A549 (cell line): Measurements from ENCODE around the gene PRKCE. TPM values are rescaled to one million over a fixed set of nuclear protein-coding genes. Genes with fewer than 3 reads are reported as not detected.

Source experiments
- ATAC-seq, 2 experiments: fragments of 200-7000 bp in 1 of 2; fragments of >200 bp in 1 of 2; cut with Nextera tagmentation in 1 of 2; cut with Tn5 transposase in 1 of 2; 3 replicates each; pipeline versions ENCODE4 v1.8.0 to v1.9.1; 2018 to 2020; ENCODE audit warnings: mild to moderate bottlenecking in 1 of 2, moderate library complexity in 1 of 2
- CTCF ChIA-PET: fragments of 300-600 bp; sonication (Branson Sonifier 250); formaldehyde crosslinking; extraction: SDS; loops from one replicate; lab custom pipeline; 2021; ENCODE audit warnings: antibody characterized with exemption, inconsistent platforms; lab: Yijun Ruan, JAX
- POLR2A ChIA-PET: fragments of 350-600 bp; formaldehyde crosslinking; extraction: SDS; loops from one replicate; lab custom pipeline; 2021; ENCODE audit warnings: antibody characterized with exemption, inconsistent platforms; lab: Yijun Ruan, JAX
- DNase-seq, 2 experiments: peaks; one replicate each; pipeline versions ENCODE4 v3.0.0 to v3.0.0-alpha.2; 2011 to 2016; ENCODE audit warnings: low read depth in 1 of 2, low spot score in 1 of 2
- FAIRE-seq: peaks from 2 replicates; lab custom pipeline; 2011; peaks lifted over from hg19 to GRCh38; lab: Jason Lieb, UNC
- H3K27ac ChIP-seq, 2 experiments: fragments of >200 bp; sonication (Bioruptor Twin); formaldehyde crosslinking; 3 replicates each; pipeline ENCODE4 v1.5.1; 2016 to 2017
- H3K4me1 ChIP-seq: fragments of >200 bp; sonication (Bioruptor Twin); formaldehyde crosslinking; 3 replicates; pipeline ENCODE4 v1.6.1; 2016
- H3K4me2 ChIP-seq: fragments of >200 bp; sonication (Bioruptor Twin); formaldehyde crosslinking; 3 replicates; pipeline ENCODE4 v1.6.1; 2016
- H3K4me3 ChIP-seq: fragments of >200 bp; sonication (Bioruptor Twin); formaldehyde crosslinking; 3 replicates; pipeline ENCODE4 v1.5.1; 2016
- H3K9me3 ChIP-seq: fragments of >200 bp; sonication (Bioruptor Twin); formaldehyde crosslinking; 3 replicates; pipeline ENCODE4 v1.6.1; 2016
- BHLHE40 ChIP-seq: IDR thresholded peaks from 2 replicates; pipeline ENCODE4 v1.6.1; 2012; ENCODE audit warnings: low read depth, low read length, inconsistent platforms
- CBX2 ChIP-seq: fragments of 200-600 bp; sonication (generic); IDR thresholded peaks from 2 replicates; pipeline ENCODE4 v1.6.1; 2016; ENCODE audit warnings: low read depth, mild to moderate bottlenecking, borderline replicate concordance
- CHD4 ChIP-seq: fragments of 200-600 bp; sonication (generic); IDR thresholded peaks from 2 replicates; pipeline ENCODE4 v1.6.1; 2016; ENCODE audit warnings: antibody characterized with exemption, mild to moderate bottlenecking, borderline replicate concordance
- FOSL2 ChIP-seq, 2 experiments: fragments of 450-650 bp in 1 of 2; fragments of >200 bp in 1 of 2; sonication (Bioruptor Twin) in 1 of 2; formaldehyde crosslinking; IDR thresholded peaks; 2 replicates each; pipeline versions ENCODE4 v1.5.0 to v1.6.1; 2016 to 2020; ENCODE audit warnings: mild to moderate bottlenecking in 1 of 2, moderate library complexity in 1 of 2
- GATA3 ChIP-seq: IDR thresholded peaks from 2 replicates; pipeline ENCODE4 v1.6.1; 2012; ENCODE audit warnings: borderline replicate concordance
- HES2 ChIP-seq: fragments of >200 bp; sonication (Bioruptor Twin); formaldehyde crosslinking; IDR thresholded peaks from 2 replicates; pipeline ENCODE4 v1.6.1; 2016
- HMGXB4 ChIP-seq: fragments of 250-450 bp; sonication (Bioruptor Pico); IDR thresholded peaks from 2 replicates; pipeline ENCODE4 v1.5.0; 2021; ENCODE audit warnings: mild to moderate bottlenecking, moderate library complexity, borderline replicate concordance
- HOXB13 ChIP-seq: fragments of 250-450 bp; sonication (Bioruptor Pico); IDR thresholded peaks from 2 replicates; pipeline ENCODE4 v1.5.0; 2020; ENCODE audit warnings: low read depth, mild to moderate bottlenecking, moderate library complexity
- HOXB5 ChIP-seq: fragments of 250-450 bp; sonication (Bioruptor Pico); IDR thresholded peaks from 2 replicates; pipeline ENCODE4 v1.5.0; 2020; ENCODE audit warnings: mild to moderate bottlenecking, moderate library complexity
- KDM1A ChIP-seq: fragments of 200-600 bp; sonication (generic); IDR thresholded peaks from 2 replicates; pipeline ENCODE4 v1.6.1; 2016; ENCODE audit warnings: low read depth, mild to moderate bottlenecking
- MAFK ChIP-seq: fragments of 450-650 bp; IDR thresholded peaks from 2 replicates; pipeline ENCODE4 v1.6.1; 2014; ENCODE audit not compliant: partially characterized antibody
- MAZ ChIP-seq: fragments of 150-350 bp; IDR thresholded peaks from 2 replicates; pipeline ENCODE4 v1.6.1; 2014; ENCODE audit warnings: antibody characterized with exemption, low read depth, low read length, borderline replicate concordance
- MYC ChIP-seq: IDR thresholded peaks from 2 replicates; pipeline ENCODE4 v1.6.1; 2012; ENCODE audit warnings: mild to moderate bottlenecking, inconsistent platforms, low read length, improper control_type of control experiment, borderline replicate concordance
- NR3C1 ChIP-seq: fragments of >200 bp; sonication (Bioruptor Twin); formaldehyde crosslinking; IDR thresholded peaks from 3 replicates; pipeline ENCODE4 v1.6.1; 2017
- PBX3 ChIP-seq: IDR thresholded peaks from 2 replicates; pipeline ENCODE4 v1.6.1; 2012
- RARB ChIP-seq: fragments of 250-450 bp; sonication (Bioruptor Pico); IDR thresholded peaks from 2 replicates; pipeline ENCODE4 v1.8.0; 2021; ENCODE audit warnings: mild to moderate bottlenecking, moderate library complexity
- RNF2 ChIP-seq: fragments of 200-600 bp; sonication (generic); IDR thresholded peaks from 2 replicates; pipeline ENCODE4 v1.6.1; 2016; ENCODE audit warnings: low read depth, mild to moderate bottlenecking, antibody characterized with exemption, moderate library complexity, borderline replicate concordance
- SMC3 ChIP-seq: fragments of >200 bp; sonication (Bioruptor Twin); formaldehyde crosslinking; IDR thresholded peaks from 3 replicates; pipeline ENCODE4 v1.6.1; 2018; ENCODE audit warnings: inconsistent platforms
- SREBF2 ChIP-seq: fragments of 450-650 bp; IDR thresholded peaks from 2 replicates; pipeline ENCODE4 v1.6.1; 2014; ENCODE audit warnings: mild to moderate bottlenecking, moderate library complexity
- TP53 ChIP-seq: fragments of 250-450 bp; sonication (Bioruptor Pico); IDR thresholded peaks from 2 replicates; pipeline ENCODE4 v1.5.0; 2021; ENCODE audit warnings: mild to moderate bottlenecking, moderate library complexity
- USF2 ChIP-seq: fragments of 450-650 bp; IDR thresholded peaks from 2 replicates; pipeline ENCODE4 v1.6.1; 2014; ENCODE audit warnings: antibody characterized with exemption
- ZC3H11A ChIP-seq: fragments of 450-650 bp; IDR thresholded peaks from 2 replicates; pipeline ENCODE4 v1.6.1; 2014; ENCODE audit warnings: antibody characterized with exemption, mild to moderate bottlenecking
- ZFP36 ChIP-seq: fragments of 450-650 bp; IDR thresholded peaks from 2 replicates; pipeline ENCODE4 v1.6.1; 2014; ENCODE audit warnings: borderline replicate concordance; ENCODE audit not compliant: partially characterized antibody
- ZNF302 ChIP-seq: fragments of 250-450 bp; sonication (Bioruptor Pico); IDR thresholded peaks from 2 replicates; pipeline ENCODE4 v1.9.0; 2021; ENCODE audit warnings: inconsistent platforms, mild to moderate bottlenecking, moderate library complexity
- WGBS: methylation state at CpG from one replicate; pipeline ENCODE4 v1.1.6; 2017; ENCODE audit errors: missing lambda C conversion rate; 5-methylcytosine and 5-hydroxymethylcytosine counted together
- polyA plus RNA-seq, 4 experiments: library from polyadenylated mRNA; depleted of rRNA in 3 of 4; stranded (reverse); fragments of >200 nt; fragmentation: RNase III in 1 of 4; extraction: RNeasy Plus Mini Kit Qiagen cat#74134 plus additional on column Dnase treatment in 1 of 4; gene quantifications; 2 replicates in 3 of 4; 3 replicates in 1 of 4; pipeline ENCODE4 v1.2.3, GENCODE V29; 2011 to 2017

Gene PRKCE
- polyA plus RNA-seq, 2 of the 4 experiments (the other 2 are of a cell fraction), result 11.5 to 12.0 TPM

GRCh38 chr2:45627911-45628310 lies 23.6 kb upstream of the PRKCE start:
- no peak for TF ChIP-seq HOXB5 (CRISPR knock-in tag)
- no peak for TF ChIP-seq ZFP36
- TF ChIP-seq BHLHE40, result no peak
- TF ChIP-seq ZNF302, result no peak
- no peak for TF ChIP-seq ZC3H11A
- TF ChIP-seq MAZ, result no peak
- TF ChIP-seq MAFK, result no peak
- no peak for TF ChIP-seq RARB (CRISPR knock-in tag)
- TF ChIP-seq GATA3, result no peak
- no peak for TF ChIP-seq TP53 (CRISPR knock-in tag)
- TF ChIP-seq RNF2, result no peak
- no peak for TF ChIP-seq PBX3
- TF ChIP-seq HMGXB4 (CRISPR knock-in tag), result no peak
- no peak for TF ChIP-seq FOSL2 (IDR thresholded peaks at IDR 0.05)
- TF ChIP-seq FOSL2 (CRISPR knock-in tag; IDR thresholded peaks at IDR 0.05), result no peak
- no peak for TF ChIP-seq MYC
- TF ChIP-seq HOXB13 (CRISPR knock-in tag), result no peak
- no peak for TF ChIP-seq NR3C1
- TF ChIP-seq HES2, result no peak
- DNase-seq (no peak), ATAC-seq (no peak), FAIRE-seq (no peak)
- H3K4me2 ChIP-seq, result no peak overlapping the region
- 57% methylated on average over 1 of the region's 1 CpG for WGBS
- H3K4me3 ChIP-seq, result no peak overlapping the region
- ChIA-PET CTCF (interaction anchor here (0.9 to 3.4 kb wide), 5 partner anchors 11 to 673 kb away, joined by 3 to 23 read pairs (median 5); no protein-coding TSS in a partner anchor), POLR2A (no interaction called here)
- H3K9me3 ChIP-seq, result no peaks in the 10 kb centered on the region
- no peaks in the 10 kb centered on the region for H3K4me1 ChIP-seq
- no peak overlapping the region for H3K27ac ChIP-seq

GRCh38 chr2:45629971-45630370 lies 21.5 kb upstream of the PRKCE start:
- H3K4me2 ChIP-seq, result no peak overlapping the region
- WGBS, result 87% methylated on average over 1 of the region's 1 CpG
- ATAC-seq, result no peak
- POLR2A ChIA-PET, result no interaction called here
- no peak overlapping the region for H3K27ac ChIP-seq
- no peak overlapping the region for H3K4me3 ChIP-seq
- no peaks in the 10 kb centered on the region for H3K4me1 ChIP-seq
- no peak for FAIRE-seq
- no peak for DNase-seq
- TF ChIP-seq MYC (no peak), ZNF302 (no peak), KDM1A (no peak), MAZ (no peak), NR3C1 (no peak), MAFK (no peak), PBX3 (no peak), ZFP36 (no peak), CHD4 (no peak), CBX2 (no peak), SMC3 (no peak), USF2 (no peak), HMGXB4 (CRISPR knock-in tag) (no peak), SREBF2 (no peak)
- no peaks in the 10 kb centered on the region for H3K9me3 ChIP-seq
- CTCF ChIA-PET, result interaction anchor here (2.4 kb wide), 1 partner anchor 13 kb away, joined by 8 read pairs; no protein-coding TSS in a partner anchor
